Islet of Langerhans (tissue), 1 donor: ENCODE results near the gene TRAPPC14.
"Not testable (repeated sequence)": the region's sequence is repeated elsewhere in the genome, so short reads cannot be mapped to it uniquely, and the experiment has no call there.

Source experiments
- FAIRE-seq: peaks from one replicate; lab custom pipeline; 2011; peaks lifted over from hg19 to GRCh38; lab: Jason Lieb, UNC

The TRAPPC14 gene

GRCh38 chr7:100158229-100159098 is at the start of gene TRAPPC14:
Gene TRAPPC14, minus strand, starts transcription at chr7:100158723. Its CDS starts 224 bp downstream, at chr7:100158499.
- no peak for FAIRE-seq

- FAIRE-seq, result no peak
Measured at GRCh38 chr7:100204454-100204853, 45.9 kb upstream of the TRAPPC14 start.

- FAIRE-seq, result no peak
Measured at GRCh38 chr7:100200693-100201092, 42.2 kb upstream of the TRAPPC14 start.

GRCh38 chr7:100198266-100198665 is 39.7 kb upstream of the TRAPPC14 start:
- no peak for FAIRE-seq

- FAIRE-seq, result not testable (repeated sequence)
Measured at GRCh38 chr7:100195901-100196322, 37.4 kb upstream of the TRAPPC14 start.

GRCh38 chr7:100195222-100195621 is 36.7 kb upstream of the TRAPPC14 start:
- no peak for FAIRE-seq

GRCh38 chr7:100192969-100193368 is 34.4 kb upstream of the TRAPPC14 start:
- no peak for FAIRE-seq

- FAIRE-seq, result not testable (repeated sequence)
Measured at GRCh38 chr7:100192281-100192862, 33.8 kb upstream of the TRAPPC14 start.

GRCh38 chr7:100191775-100192174 is 33.3 kb upstream of the TRAPPC14 start:
- FAIRE-seq, result no peak

GRCh38 chr7:100190048-100190711 is 31.7 kb upstream of the TRAPPC14 start:
- FAIRE-seq, result no peak

GRCh38 chr7:100189061-100189460 is 30.5 kb upstream of the TRAPPC14 start:
- no peak for FAIRE-seq

GRCh38 chr7:100185726-100186125 is 27.2 kb upstream of the TRAPPC14 start:
- FAIRE-seq, result no peak

GRCh38 chr7:100183090-100183489 is 24.6 kb upstream of the TRAPPC14 start:
- not testable (repeated sequence) for FAIRE-seq

- not testable (repeated sequence) for FAIRE-seq
Measured at GRCh38 chr7:100182616-100183015, 24.1 kb upstream of the TRAPPC14 start.

- FAIRE-seq, result not testable (repeated sequence)
Measured at GRCh38 chr7:100180084-100180483, 21.6 kb upstream of the TRAPPC14 start.

- FAIRE-seq, result no peak
Measured at GRCh38 chr7:100177045-100178001, 18.8 kb upstream of the TRAPPC14 start, which contains the start of the genes GPC2 and STAG3. Gene GPC2, minus strand, starts transcription at chr7:100177381. Its CDS starts 182 bp downstream, at chr7:100177199. Gene STAG3, plus strand, starts transcription at chr7:100177918. Its CDS starts 2,639 bp downstream, at chr7:100180557.

- no peak for FAIRE-seq
Measured at GRCh38 chr7:100176096-100177044, 17.8 kb upstream of the TRAPPC14 start.

GRCh38 chr7:100175296-100175935 is 16.9 kb upstream of the TRAPPC14 start:
- FAIRE-seq, result no peak

GRCh38 chr7:100174582-100174981 is 16.1 kb upstream of the TRAPPC14 start:
- no peak for FAIRE-seq
